ENCODE data around the gene ZNF213. TPM values are rescaled to one million over a fixed set of nuclear protein-coding genes. Genes with fewer than 3 reads are reported as not detected.

The ZNF213 gene
- total and polyA plus RNA-seq, 2 donors (not counting 1 experiment from before 2014, with no cell fraction given) = 0.43 to 8.8 TPM

DNA sequence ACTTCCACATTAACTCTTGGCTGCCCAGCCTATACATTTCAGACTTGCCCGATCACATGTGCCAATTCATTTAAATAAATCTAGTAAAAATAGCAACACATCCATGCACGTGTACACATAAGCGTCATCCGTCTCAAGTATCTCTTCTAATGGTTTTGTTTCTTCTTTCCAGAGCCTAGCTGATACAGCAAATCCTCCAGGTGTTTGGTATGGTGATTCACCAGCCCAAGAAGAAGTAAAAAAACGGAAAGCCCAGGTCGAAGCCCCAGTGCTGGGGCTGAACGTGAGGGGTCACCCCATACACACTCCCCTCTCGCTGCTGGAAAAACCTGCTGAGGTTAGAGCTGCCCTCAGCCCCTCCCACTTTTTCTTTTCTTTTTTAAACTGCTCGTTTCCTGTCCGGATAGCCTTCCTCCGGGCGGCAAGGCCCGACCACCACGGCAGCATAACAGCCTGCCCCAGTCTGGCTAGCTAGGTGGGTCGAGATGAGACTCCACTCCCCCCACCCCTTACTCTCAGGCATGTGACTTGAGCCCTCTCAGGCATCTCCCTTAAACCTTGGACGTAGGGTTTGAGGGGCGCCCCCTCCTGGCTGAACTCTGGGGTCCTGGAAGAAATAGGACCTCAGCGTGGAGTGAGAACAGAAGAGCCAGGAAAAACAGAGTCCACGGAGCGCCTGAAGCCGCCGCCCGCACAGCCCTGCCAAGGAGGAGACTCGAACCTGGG is 39.2 kb downstream of the ZNF213 start:
- H3K79me2 ChIP-seq (ENCODE audit: control insufficient read depth, insufficient read depth, low read length) = no peaks in the 10 kb centered on the region
- no peak overlapping the region for H3K9ac ChIP-seq (ENCODE audit: insufficient read depth, low read length)
- no peak overlapping the region for H3K27ac ChIP-seq (ENCODE audit: insufficient read depth, low read length)
- H2AFZ ChIP-seq (ENCODE audit: low read length) = no peak overlapping the region
- peak; percentile 35 for TF ChIP-seq EZH2 (IDR thresholded peaks at IDR 0.05; ENCODE audit: low read length, missing control alignments)
- peak; percentile 7 to 30 for TF ChIP-seq CTCF (conservative IDR thresholded peaks at IDR 0.05 in 1 of 2, IDR thresholded peaks at IDR 0.05 in 1 of 2; ENCODE audit: low read depth in 1 of 2, low read length in 2 of 2)
- no peaks in the 10 kb centered on the region for H3K4me1 ChIP-seq (ENCODE audit: control insufficient read depth, extremely low read depth, insufficient read depth, low read length)
- H4K20me1 ChIP-seq (ENCODE audit: control insufficient read depth, extremely low read depth, insufficient read depth, low read length) = no peaks in the 10 kb centered on the region
- H3K36me3 ChIP-seq (ENCODE audit: control insufficient read depth, insufficient read depth, low read length) = no peaks in the 10 kb centered on the region
- no peaks in the 10 kb centered on the region for H3K9me3 ChIP-seq (ENCODE audit: control insufficient read depth, insufficient read depth, low read depth, low read length)
- no peak for DNase-seq (ENCODE audit: low read depth in 2 of 2)
- H3K27me3 ChIP-seq (ENCODE audit: control insufficient read depth, insufficient read depth, low read length) = peaks cover 20% of the 10 kb centered on the region
- no peak overlapping the region for H3K4me3 ChIP-seq (replicated peaks in 1 of 4; ENCODE audit: control extremely low read depth in 1 of 4, insufficient read depth in 1 of 4, low read depth in 3 of 4, low read length in 4 of 4)
- H3K4me2 ChIP-seq (ENCODE audit: extremely low read depth, insufficient read depth, low read length) = no peak overlapping the region

DNA sequence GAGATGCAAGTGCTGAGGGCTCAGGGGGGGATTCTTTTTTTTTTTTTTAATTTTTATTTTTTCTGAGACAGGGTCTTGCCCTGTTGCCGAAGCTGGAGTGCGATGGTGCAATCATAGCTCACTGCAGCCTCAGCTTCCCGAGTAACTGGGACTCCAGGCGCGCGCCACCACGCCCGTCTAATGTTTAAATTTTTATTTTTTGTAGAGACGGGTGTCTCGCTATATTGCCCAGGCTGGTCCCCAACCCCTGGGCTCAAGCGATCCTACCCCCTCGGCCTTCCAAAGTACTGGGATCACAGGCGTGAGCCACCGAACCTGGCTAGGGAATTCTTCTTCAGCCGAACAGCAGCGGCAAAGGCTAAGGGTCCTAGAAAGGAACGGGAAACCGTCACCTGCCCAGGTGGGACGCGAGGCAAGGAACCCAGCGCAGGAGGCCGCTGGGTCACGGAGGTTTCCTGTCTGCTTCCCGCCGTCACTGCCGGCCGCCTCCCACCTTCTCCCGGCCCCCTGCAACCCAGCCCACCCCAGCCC is 39.9 kb downstream of the ZNF213 start:
- Histone ChIP-seq H3K27ac (ENCODE audit: insufficient read depth, low read length) (no peak overlapping the region), H3K79me2 (ENCODE audit: control insufficient read depth, insufficient read depth, low read length) (no peaks in the 10 kb centered on the region), H4K20me1 (ENCODE audit: control insufficient read depth, extremely low read depth, insufficient read depth, low read length) (no peaks in the 10 kb centered on the region), H3K4me3 (replicated peaks in 1 of 4; ENCODE audit: control extremely low read depth in 1 of 4, insufficient read depth in 1 of 4, low read depth in 3 of 4, low read length in 4 of 4) (no peak overlapping the region), H3K27me3 (ENCODE audit: control insufficient read depth, insufficient read depth, low read length) (peaks cover 18% of the 10 kb centered on the region), H3K9ac (ENCODE audit: insufficient read depth, low read length) (no peak overlapping the region), H3K4me2 (ENCODE audit: extremely low read depth, insufficient read depth, low read length) (no peak overlapping the region), H3K9me3 (ENCODE audit: control insufficient read depth, insufficient read depth, low read depth, low read length) (no peaks in the 10 kb centered on the region), H3K4me1 (ENCODE audit: control insufficient read depth, extremely low read depth, insufficient read depth, low read length) (no peaks in the 10 kb centered on the region), H2AFZ (ENCODE audit: low read length) (no peak overlapping the region), H3K36me3 (ENCODE audit: control insufficient read depth, insufficient read depth, low read length) (no peaks in the 10 kb centered on the region)
- no peak for DNase-seq (ENCODE audit: low read depth in 2 of 2)
- TF ChIP-seq EZH2 (IDR thresholded peaks at IDR 0.05; ENCODE audit: low read length, missing control alignments) (no peak), CTCF (conservative IDR thresholded peaks at IDR 0.05 in 1 of 2, IDR thresholded peaks at IDR 0.05 in 1 of 2; ENCODE audit: low read depth in 1 of 2, low read length in 2 of 2) (no peak)

GRCh38 chr16:3175157-3176093 is 40.6 kb downstream of the ZNF213 start:
- no peaks in the 10 kb centered on the region for H3K4me1 ChIP-seq (ENCODE audit: control insufficient read depth, extremely low read depth, insufficient read depth, low read length)
- no peak for TF ChIP-seq CTCF (conservative IDR thresholded peaks at IDR 0.05 in 1 of 2, IDR thresholded peaks at IDR 0.05 in 1 of 2; ENCODE audit: low read depth in 1 of 2, low read length in 2 of 2)
- no peak for TF ChIP-seq EZH2 (IDR thresholded peaks at IDR 0.05; ENCODE audit: low read length, missing control alignments)
- no peaks in the 10 kb centered on the region for H3K9me3 ChIP-seq (ENCODE audit: control insufficient read depth, insufficient read depth, low read depth, low read length)
- H3K4me2 ChIP-seq (ENCODE audit: extremely low read depth, insufficient read depth, low read length) = peak overlapping the region; percentile 66
- no peak overlapping the region for H3K27ac ChIP-seq (ENCODE audit: insufficient read depth, low read length)
- no peaks in the 10 kb centered on the region for H4K20me1 ChIP-seq (ENCODE audit: control insufficient read depth, extremely low read depth, insufficient read depth, low read length)
- H3K27me3 ChIP-seq (ENCODE audit: control insufficient read depth, insufficient read depth, low read length) = peaks cover 14% of the 10 kb centered on the region
- H3K36me3 ChIP-seq (ENCODE audit: control insufficient read depth, insufficient read depth, low read length) = no peaks in the 10 kb centered on the region
- peak overlapping the region in 2 of 4 experiments; percentile 10 to 15 for H3K4me3 ChIP-seq (replicated peaks in 1 of 4; ENCODE audit: control extremely low read depth in 1 of 4, insufficient read depth in 1 of 4, low read depth in 3 of 4, low read length in 4 of 4)
- no peak overlapping the region for H2AFZ ChIP-seq (ENCODE audit: low read length)
- peak in 1 of 2 donors; percentile 23 for DNase-seq (ENCODE audit: low read depth in 2 of 2)
- H3K79me2 ChIP-seq (ENCODE audit: control insufficient read depth, insufficient read depth, low read length) = no peaks in the 10 kb centered on the region
- H3K9ac ChIP-seq (ENCODE audit: insufficient read depth, low read length) = no peak overlapping the region
